Chondrocyte (in vitro differentiated cells): Measurements from ENCODE around the gene ACOXL. TPM values are rescaled to one million over a fixed set of nuclear protein-coding genes. Genes with fewer than 3 reads are reported as not detected.

Experiments
- DNase-seq: peaks from one replicate; pipeline ENCODE4 v3.0.0; 2021; ENCODE audit warnings: mixed read lengths, low spot score
- H3K27ac Mint-ChIP-seq: one replicate; pipeline ENCODE4 v1.8.0; 2021; ENCODE audit warnings: mild to moderate bottlenecking, moderate library complexity, mixed read lengths; ENCODE audit not compliant: unreplicated experiment
- H3K27me3 Mint-ChIP-seq: 2 replicates; pipeline ENCODE4 v1.8.0; 2021; ENCODE audit warnings: low read depth, mixed read lengths
- H3K36me3 Mint-ChIP-seq: 2 replicates; pipeline ENCODE4 v1.8.0; 2021; ENCODE audit warnings: low read depth, mixed read lengths
- H3K4me1 Mint-ChIP-seq: 2 replicates; pipeline ENCODE4 v1.8.0; 2021; ENCODE audit warnings: low read depth, mild to moderate bottlenecking, mixed read lengths
- H3K4me3 Mint-ChIP-seq: one replicate; pipeline ENCODE4 v1.8.0; 2021; ENCODE audit warnings: mild to moderate bottlenecking, moderate library complexity, mixed read lengths; ENCODE audit not compliant: unreplicated experiment
- H3K9me3 Mint-ChIP-seq: 2 replicates; pipeline ENCODE4 v1.8.0; 2021; ENCODE audit warnings: low read depth, mixed read lengths
- CTCF ChIP-seq: fragments of 200-600 bp; sonication (generic); IDR thresholded peaks from 2 replicates; pipeline ENCODE4 v1.5.0; 2021; ENCODE audit warnings: antibody characterized with exemption, mild to moderate bottlenecking, moderate library complexity
- total RNA-seq: library from RNA; stranded (reverse); gene quantifications from 3 replicates; pipeline ENCODE4 v1.2.1, GENCODE V29; 2021

Gene ACOXL
- total RNA-seq, 1 donor from 2014 or later: not detected

- no peaks in the 10 kb centered on the region for H3K9me3 Mint-ChIP-seq
- no peak overlapping the region for H3K4me3 Mint-ChIP-seq
- no peaks in the 10 kb centered on the region for H3K27me3 Mint-ChIP-seq
- TF ChIP-seq CTCF: no peak
- DNase-seq: no peak
- peaks cover 12% of the 10 kb centered on the region for H3K36me3 Mint-ChIP-seq
- H3K27ac Mint-ChIP-seq: no peak overlapping the region
- peaks cover 34% of the 10 kb centered on the region for H3K4me1 Mint-ChIP-seq
Measured at GRCh38 chr2:111157071-111157661, 424.8 kb downstream of the ACOXL start.

GRCh38 chr2:111157798-111158197 is 425.4 kb downstream of the ACOXL start:
- Mint-ChIP-seq H3K4me1 (peaks cover 38% of the 10 kb centered on the region), H3K9me3 (no peaks in the 10 kb centered on the region), H3K27me3 (no peaks in the 10 kb centered on the region), H3K27ac (no peak overlapping the region), H3K4me3 (no peak overlapping the region), H3K36me3 (peaks cover 10% of the 10 kb centered on the region)
- no peak for TF ChIP-seq CTCF
- DNase-seq: no peak

GRCh38 chr2:111159641-111160040 is 427.3 kb downstream of the ACOXL start:
- H3K27me3 Mint-ChIP-seq: no peaks in the 10 kb centered on the region
- peak overlapping the region; percentile 92 for H3K27ac Mint-ChIP-seq
- no peak overlapping the region for H3K4me3 Mint-ChIP-seq
- H3K36me3 Mint-ChIP-seq: peaks cover 12% of the 10 kb centered on the region
- H3K4me1 Mint-ChIP-seq: peaks cover 48% of the 10 kb centered on the region
- DNase-seq: no peak
- no peaks in the 10 kb centered on the region for H3K9me3 Mint-ChIP-seq
- TF ChIP-seq CTCF: no peak

- no peak overlapping the region for H3K4me3 Mint-ChIP-seq
- TF ChIP-seq CTCF: no peak
- peak overlapping the region; percentile 92 for H3K27ac Mint-ChIP-seq
- H3K36me3 Mint-ChIP-seq: peaks cover 18% of the 10 kb centered on the region
- DNase-seq: no peak
- H3K27me3 Mint-ChIP-seq: no peaks in the 10 kb centered on the region
- H3K4me1 Mint-ChIP-seq: peaks cover 52% of the 10 kb centered on the region
- no peaks in the 10 kb centered on the region for H3K9me3 Mint-ChIP-seq
Measured at GRCh38 chr2:111160758-111161157, 428.4 kb downstream of the ACOXL start.

GRCh38 chr2:111161971-111162370 is 429.6 kb downstream of the ACOXL start:
- H3K9me3 Mint-ChIP-seq: no peaks in the 10 kb centered on the region
- no peak for TF ChIP-seq CTCF
- peaks cover 17% of the 10 kb centered on the region for H3K36me3 Mint-ChIP-seq
- H3K27me3 Mint-ChIP-seq: no peaks in the 10 kb centered on the region
- no peak for DNase-seq
- peaks cover 48% of the 10 kb centered on the region for H3K4me1 Mint-ChIP-seq
- no peak overlapping the region for H3K4me3 Mint-ChIP-seq
- peak overlapping the region; percentile 32 for H3K27ac Mint-ChIP-seq
